ENCODE results near the gene SSRP1. TPM values are rescaled to one million over a fixed set of nuclear protein-coding genes. Genes with fewer than 3 reads are reported as not detected.

Gene SSRP1
- total and polyA plus RNA-seq, 2 of the 4 experiments (the other 2 are of a cell fraction): 106 to 146 TPM

GRCh38 chr11:57332694-57333440 lies 2.8 kb downstream of the SSRP1 start:
- Histone ChIP-seq H3K4ac (ENCODE audit: low read depth, low read length) (no peak overlapping the region), H2BK5ac (ENCODE audit: low read depth, low read length, poor library complexity, severe bottlenecking) (no peak overlapping the region), H3K14ac (replicated peaks; ENCODE audit: low read depth, low read length) (no peak overlapping the region), H3K4me1 (ENCODE audit: control insufficient read depth, insufficient read depth, low read length) (peaks cover 8% of the 10 kb centered on the region), H2AFZ (replicated peaks; ENCODE audit: low read length, poor library complexity) (no peak overlapping the region), H3K4me3 (ENCODE audit: insufficient read depth, low read depth, low read length) (no peak overlapping the region), H3K36me3 (ENCODE audit: control insufficient read depth, insufficient read depth, low read length) (peaks cover 50% of the 10 kb centered on the region), H4K91ac (ENCODE audit: insufficient read depth, low read depth, low read length) (no peak overlapping the region), H2BK20ac (ENCODE audit: low read depth, low read length) (no peak overlapping the region), H4K20me1 (ENCODE audit: insufficient read depth, low read length) (0 out of 2 replicates have a peak, but pooled peaks cover 3% of the 10 kb centered on the region), H2BK15ac (ENCODE audit: low read depth, low read length) (no peak overlapping the region), H4K5ac (ENCODE audit: low read depth, low read length) (no peak overlapping the region), H3K9ac (ENCODE audit: low read depth, low read length) (no peak overlapping the region), H3K9me1 (ENCODE audit: insufficient read depth, low read length) (peaks cover 14% of the 10 kb centered on the region), H2AK9ac (replicated peaks; ENCODE audit: low read depth, low read length, poor library complexity) (no peak overlapping the region), H3K4me2 (ENCODE audit: low read depth, low read length) (no peak overlapping the region), H3K27ac (ENCODE audit: insufficient read depth, low read length) (no peak overlapping the region), H3K56ac (ENCODE audit: extremely low read depth, insufficient read depth, low read length) (no peak overlapping the region), H2BK120ac (ENCODE audit: low read depth, low read length) (no peak overlapping the region), H3K79me1 (ENCODE audit: low read depth in 1 of 2, low read length in 2 of 2) (peaks cover 42 to 67% of the 10 kb centered on the region in 2 experiments), H3K23ac (ENCODE audit: low read depth, low read length) (no peak overlapping the region), H2AK5ac (ENCODE audit: low read depth, low read length) (no peak overlapping the region), H3K18ac (ENCODE audit: low read depth, low read length) (no peak overlapping the region), H3K9me3 (ENCODE audit: control insufficient read depth, insufficient read depth, low read length) (no peaks in the 10 kb centered on the region), H4K8ac (ENCODE audit: low read depth in 2 of 2, low read length in 2 of 2) (no peak overlapping the region), H3K27me3 (ENCODE audit: control insufficient read depth, insufficient read depth, low read length) (no peaks in the 10 kb centered on the region)
- WGBS, 2 experiments (ENCODE audit: extremely low coverage in 2 of 2, insufficient read length in 1 of 2): 96% methylated on average over 7 of the region's 11 CpGs; no CpG with 5 or more reads in 1 of the 2 experiments
- BruUV-seq (replicated peaks): TSS peak; percentile 95
- ATAC-seq (ENCODE audit: low read depth) (no peak), DNase-seq (no peak)
- intact Hi-C loops (cut with micrococcal nuclease): no loop called here
- ChIA-PET POLR2A (ENCODE audit: unreplicated experiment) (no interaction called here), CTCF (no interaction called here)
- dilution Hi-C loops (cut with HindIII; ENCODE audit: low sequenced_read_pairs, unreplicated experiment): no loop called here
- in situ Hi-C loops (cut with MboI; ENCODE audit: low sequenced_read_pairs): no loop called here
- no peak for TF ChIP-seq RAD21 (IDR thresholded peaks at IDR 0.05; ENCODE audit: low read length)
- no peak for TF ChIP-seq RFX5 (IDR thresholded peaks at IDR 0.05; ENCODE audit: low read depth, low read length)
- TF ChIP-seq MAFK (IDR thresholded peaks at IDR 0.05; ENCODE audit: low read depth, low read length): no peak
- TF ChIP-seq MAZ (IDR thresholded peaks at IDR 0.05; ENCODE audit: borderline replicate concordance, low read depth, low read length): no peak
- TF ChIP-seq ELK1 (IDR thresholded peaks at IDR 0.05; ENCODE audit: borderline replicate concordance, low read depth, low read length): no peak
- no peak for TF ChIP-seq FOS (IDR thresholded peaks at IDR 0.05; ENCODE audit: low read depth, low read length)
- TF ChIP-seq MXI1 (IDR thresholded peaks at IDR 0.05; ENCODE audit: borderline replicate concordance, low read depth, low read length): no peak
- TF ChIP-seq SMC3 (IDR thresholded peaks at IDR 0.05; ENCODE audit: low read depth, low read length): no peak
- no peak for TF ChIP-seq POLR2A (IDR thresholded peaks at IDR 0.05; ENCODE audit: low read depth, low read length)
- no peak for TF ChIP-seq RCOR1 (IDR thresholded peaks at IDR 0.05; ENCODE audit: insufficient replicate concordance, low read length)
- TF ChIP-seq BHLHE40 (IDR thresholded peaks at IDR 0.05; ENCODE audit: low read depth, low read length): no peak
- no peak for TF ChIP-seq CEBPB (IDR thresholded peaks at IDR 0.05; ENCODE audit: low read depth, low read length)
